GM18505 (cell line): Measurements from ENCODE around the gene ZNF622.
"Not testable (repeated sequence)": the region's sequence is repeated elsewhere in the genome, so short reads cannot be mapped to it uniquely, and the experiment has no call there.

Experiments
- ATAC-seq: cut with Tn5 transposase; IDR thresholded peaks from one replicate; pipeline ENCODE4 v1.9.1; 2021; ENCODE audit not compliant: unreplicated experiment
- POLR2A ChIP-seq: IDR thresholded peaks from 4 replicates; pipeline ENCODE4 v1.6.1; 2011; ENCODE audit warnings: borderline replicate concordance; ENCODE audit not compliant: insufficient read depth, insufficient read length; ENCODE audit errors: extremely low read depth

ZNF622 gene

DNA sequence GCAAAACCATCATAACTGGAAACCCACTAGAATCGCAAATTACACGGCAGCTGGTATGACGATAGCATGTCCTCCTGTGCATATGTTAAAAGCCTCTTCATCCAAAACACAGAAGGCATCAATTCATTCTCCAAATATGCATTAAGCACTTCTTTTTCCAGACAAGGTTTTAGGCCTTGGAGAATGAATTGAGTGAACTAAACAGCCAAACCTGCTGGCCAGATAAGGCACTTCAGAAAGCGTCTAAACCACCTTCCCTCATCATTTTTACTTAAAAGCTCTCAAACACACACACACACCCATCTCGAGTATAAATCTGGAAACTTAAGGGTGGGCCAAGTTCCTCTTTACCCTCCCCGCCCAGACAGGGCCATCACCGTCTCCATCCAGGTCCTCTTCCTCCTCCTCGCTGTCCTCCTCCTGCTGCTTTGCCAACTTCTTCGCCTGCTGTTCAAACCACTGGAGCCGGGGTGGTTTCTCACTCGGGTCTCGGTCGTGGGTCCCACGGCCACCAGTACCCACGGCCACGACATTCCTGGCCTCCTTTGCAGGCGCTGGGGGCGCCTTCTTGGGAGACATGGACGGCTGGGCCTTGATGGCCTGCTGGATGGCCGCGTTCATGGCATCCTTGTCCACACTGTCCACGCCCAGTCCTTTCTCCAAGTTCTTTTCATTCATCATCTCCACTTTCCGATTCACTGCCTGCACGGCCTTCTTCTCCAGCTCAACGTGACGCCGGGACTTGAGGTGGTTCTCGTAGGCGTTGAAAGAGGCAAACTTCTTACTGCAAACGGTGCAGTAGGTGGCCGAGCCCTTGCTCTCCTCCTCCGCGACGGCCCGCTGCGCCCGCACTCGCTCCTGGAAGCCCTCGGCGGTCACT, 696 bp downstream of the ZNF622 start:
- no peak for TF ChIP-seq POLR2A
- ATAC-seq, result no peak

DNA sequence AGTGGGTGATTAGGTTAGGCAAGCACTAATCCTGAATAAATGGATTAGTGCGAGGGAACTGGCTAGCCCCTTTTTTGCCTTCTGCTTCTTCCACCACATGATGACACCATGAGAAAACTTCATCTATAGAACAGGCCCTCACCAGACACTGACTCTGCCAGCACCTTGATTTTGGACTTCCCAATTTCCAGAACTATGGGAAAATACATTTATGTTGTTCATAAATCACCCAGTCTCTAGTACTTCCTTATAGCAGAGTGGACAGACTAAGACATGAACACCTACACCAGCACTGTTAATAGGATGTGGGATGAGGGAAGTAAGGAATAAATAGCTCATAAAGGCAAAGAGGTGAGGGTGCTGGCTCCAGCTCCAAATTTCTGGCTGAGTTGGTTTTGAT, 1.4 kb downstream of the ZNF622 start:
- no peak for TF ChIP-seq POLR2A
- ATAC-seq, result no peak

DNA sequence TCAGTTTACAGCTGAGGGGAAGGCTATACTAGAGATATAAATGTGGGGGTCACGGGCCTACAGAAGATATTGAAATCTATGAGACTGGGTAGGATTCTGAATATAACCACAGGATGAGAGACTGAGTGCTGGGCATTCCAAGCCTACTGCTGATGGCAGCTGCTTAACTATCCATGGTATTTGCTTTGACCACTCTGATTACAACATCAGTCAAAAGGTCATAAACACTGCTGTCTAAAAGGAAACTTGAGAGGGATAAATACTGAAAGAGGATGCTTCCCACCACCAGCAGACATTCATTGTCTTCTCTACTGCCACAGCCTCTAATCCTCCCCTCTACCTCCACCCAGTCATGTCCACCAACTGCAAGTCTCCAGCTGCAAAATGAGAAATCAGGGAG, 3.8 kb downstream of the ZNF622 start:
- TF ChIP-seq POLR2A, result no peak
- no peak for ATAC-seq

DNA sequence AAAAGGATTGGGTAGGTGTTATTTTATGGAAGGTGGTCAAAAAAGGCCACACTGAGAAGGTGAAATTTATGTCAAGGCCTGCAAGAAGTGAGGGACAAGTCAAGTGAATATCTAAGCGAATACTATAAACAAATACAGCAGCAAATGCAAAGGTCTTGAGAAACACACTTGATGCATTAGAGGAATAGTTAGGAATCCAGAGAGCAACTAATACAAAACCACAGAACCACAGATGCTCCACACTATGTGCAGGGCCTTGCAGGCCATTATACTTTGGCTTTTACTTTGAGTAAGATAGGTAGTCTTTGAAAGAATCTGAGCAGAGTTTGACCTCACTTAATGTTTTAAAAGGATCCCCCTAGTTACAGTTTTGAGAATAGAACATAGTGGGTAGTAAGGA, 4.6 kb downstream of the ZNF622 start:
- TF ChIP-seq POLR2A, result no peak
- ATAC-seq, result no peak

DNA sequence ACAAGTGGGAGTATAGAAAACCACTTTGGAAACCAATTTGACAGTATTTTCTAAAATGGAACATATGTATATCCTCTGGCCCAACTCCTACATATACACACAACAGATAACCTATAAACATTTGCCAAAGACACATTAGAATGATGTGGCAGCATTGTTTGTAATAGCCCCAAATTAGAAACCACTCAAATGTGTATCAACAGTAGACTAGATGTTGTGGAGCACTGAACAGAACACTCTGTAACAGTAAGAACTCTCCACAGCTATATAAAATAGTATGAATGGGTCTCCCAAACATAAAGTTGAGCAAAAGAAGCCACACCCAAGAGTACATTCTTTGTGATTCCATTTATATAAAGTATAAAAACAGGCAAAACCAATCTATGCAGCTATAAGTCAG, 6.1 kb downstream of the ZNF622 start:
- TF ChIP-seq POLR2A, result no peak
- no peak for ATAC-seq

DNA sequence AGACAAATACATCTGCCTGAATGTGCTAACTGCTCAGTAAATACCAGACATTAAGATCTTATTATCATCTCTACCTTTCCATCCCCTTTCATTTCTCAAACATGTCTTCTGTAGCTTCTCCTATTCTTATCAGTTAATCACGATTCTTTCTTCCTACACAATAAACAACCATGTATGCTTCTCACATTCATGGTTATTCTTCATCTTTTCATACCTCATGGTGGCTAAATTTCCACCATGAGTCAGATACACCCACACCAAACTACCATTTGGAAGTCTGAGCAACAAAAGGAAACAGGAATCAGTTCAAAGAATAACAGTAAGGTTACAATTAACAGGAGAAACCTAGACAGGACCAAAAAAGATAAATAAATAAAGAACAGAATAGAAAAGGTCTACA, 7.7 kb downstream of the ZNF622 start:
- no peak for ATAC-seq
- TF ChIP-seq POLR2A, result no peak

DNA sequence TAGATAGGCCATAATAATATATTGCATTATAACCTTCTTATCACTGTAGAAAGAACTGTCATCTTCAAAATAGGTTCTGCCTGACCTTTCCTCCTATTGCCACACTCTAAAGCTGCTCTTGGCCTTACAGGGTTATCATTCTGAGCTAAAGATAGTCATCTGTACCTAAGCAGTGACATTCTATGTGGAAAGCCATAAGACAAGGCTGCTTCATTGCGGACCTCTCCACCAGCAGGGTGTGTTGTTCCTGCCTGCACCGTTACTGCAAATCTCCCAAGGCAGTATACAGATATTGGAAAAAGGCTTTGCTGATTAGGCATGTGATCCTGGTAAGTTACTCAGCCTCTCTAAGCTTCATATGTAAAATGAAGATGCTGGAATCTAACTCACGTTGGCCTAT, 8.1 kb downstream of the ZNF622 start:
- no peak for TF ChIP-seq POLR2A

DNA sequence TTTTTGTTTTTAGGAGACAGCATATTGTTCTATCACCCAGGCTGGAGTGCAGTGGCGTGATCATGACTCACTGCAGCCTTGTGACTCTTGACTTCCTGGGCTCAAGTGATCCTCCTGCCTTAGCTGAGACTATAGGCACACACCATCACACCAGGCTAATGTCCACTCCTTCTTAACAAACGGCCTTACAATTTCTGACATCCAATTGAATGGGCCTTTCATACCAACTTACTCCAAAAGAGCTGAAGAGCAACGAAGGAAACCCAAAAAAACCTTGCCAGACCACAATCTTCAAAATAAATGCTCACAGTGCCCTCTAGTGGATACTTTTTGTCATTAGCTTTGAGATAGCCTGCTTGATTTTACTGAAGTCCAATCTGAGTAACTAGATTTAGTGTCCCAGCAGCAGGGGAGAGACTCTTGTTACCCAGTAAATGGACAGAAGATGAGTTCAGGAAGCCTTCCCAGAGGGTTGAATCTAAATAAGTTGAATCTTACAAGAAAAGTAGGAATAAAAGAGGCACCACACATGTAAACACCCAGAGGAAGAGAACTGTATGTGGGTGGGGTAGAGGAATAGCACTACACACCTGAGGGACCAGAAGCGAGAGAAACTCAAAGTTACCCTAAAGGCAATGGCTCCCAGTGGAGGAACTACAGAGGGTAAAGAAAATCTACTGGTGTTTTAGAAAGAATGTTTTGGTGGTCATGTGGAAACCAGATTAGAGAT, 9.3 kb downstream of the ZNF622 start:
- no peak for TF ChIP-seq POLR2A
- peak; percentile 65 for ATAC-seq

More for the DNA sequence above, 8.1 kb downstream of the ZNF622 start:
- ATAC-seq, result no peak

DNA sequence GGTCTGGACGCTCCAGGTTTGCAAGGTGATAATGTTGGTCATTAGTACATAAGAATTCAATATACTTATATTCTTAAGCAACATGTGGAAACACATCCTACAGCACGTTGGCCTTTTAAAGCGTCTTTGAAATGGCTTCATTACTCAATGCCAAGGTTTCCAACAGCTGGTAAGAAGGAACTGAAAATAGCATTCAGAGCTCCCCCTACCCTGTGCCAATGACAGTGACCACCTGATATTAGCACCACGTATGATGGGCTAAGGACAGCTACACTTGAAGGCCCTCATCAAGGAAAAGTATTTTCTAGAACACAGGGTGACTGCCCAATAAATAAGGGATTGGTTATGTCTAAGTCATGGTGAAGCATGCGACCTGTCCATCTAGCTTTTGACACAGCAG, 9.9 kb downstream of the ZNF622 start:
- no peak for TF ChIP-seq POLR2A
- no peak for ATAC-seq

DNA sequence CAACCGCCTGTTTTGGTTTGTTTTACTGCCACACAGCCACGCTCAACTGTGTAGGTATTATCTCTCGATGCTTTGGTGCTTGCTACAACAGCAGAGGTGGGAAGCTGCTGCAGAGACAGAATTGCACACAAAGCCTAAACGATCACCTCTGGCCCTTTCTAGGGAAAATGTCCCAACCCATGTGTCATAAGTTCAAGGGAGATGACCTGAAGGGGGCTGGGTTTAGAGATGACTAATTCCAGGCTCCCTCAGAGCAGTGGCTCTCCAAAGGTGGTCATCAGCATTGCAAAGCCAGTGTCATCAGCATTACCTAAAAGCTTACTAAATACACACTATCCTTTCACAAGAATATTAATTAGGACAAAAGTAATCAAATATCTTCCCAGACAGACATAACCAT, 10.9 kb downstream of the ZNF622 start:
- no peak for ATAC-seq

DNA sequence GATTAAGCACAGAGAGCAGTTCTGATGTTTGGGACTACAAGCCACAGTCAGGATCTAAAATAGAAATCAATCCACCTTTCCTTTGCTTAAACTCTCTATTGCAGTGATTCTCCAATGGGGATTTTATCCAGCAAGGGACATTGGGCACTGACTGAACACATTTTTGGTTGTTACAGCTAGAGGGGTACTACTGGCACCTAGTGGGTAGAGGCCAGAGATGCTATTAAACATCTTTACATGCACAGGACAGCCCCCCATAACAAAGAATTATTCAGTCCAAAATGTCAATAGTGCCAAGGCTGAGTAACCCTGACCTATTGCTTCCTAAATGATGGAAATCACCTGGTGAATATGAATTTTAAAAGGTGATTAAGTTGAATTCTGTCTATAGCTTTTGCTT, 12.0 kb downstream of the ZNF622 start:
- TF ChIP-seq POLR2A, result no peak
- ATAC-seq, result no peak

More for the DNA sequence above, 10.9 kb downstream of the ZNF622 start:
- TF ChIP-seq POLR2A, result no peak

DNA sequence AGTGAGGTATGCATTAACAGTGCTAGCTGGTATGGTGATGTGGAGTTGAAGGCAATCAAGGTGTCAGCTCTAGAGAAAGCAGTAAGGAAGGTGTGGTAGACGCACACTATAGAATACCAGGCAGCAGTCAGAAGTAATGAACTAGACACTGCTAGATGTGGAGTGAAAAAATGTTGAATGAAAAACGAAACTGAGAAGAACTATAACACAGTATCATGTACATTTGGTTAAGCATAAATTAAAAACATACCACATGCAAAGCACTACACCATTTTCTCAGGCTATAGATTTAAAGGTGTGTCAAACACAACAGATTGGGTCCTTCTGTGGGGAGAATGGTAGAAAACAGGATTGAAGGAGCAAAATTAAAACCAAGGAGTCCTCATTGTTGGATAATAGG, 15.4 kb downstream of the ZNF622 start:
- TF ChIP-seq POLR2A, result no peak
- no peak for ATAC-seq

DNA sequence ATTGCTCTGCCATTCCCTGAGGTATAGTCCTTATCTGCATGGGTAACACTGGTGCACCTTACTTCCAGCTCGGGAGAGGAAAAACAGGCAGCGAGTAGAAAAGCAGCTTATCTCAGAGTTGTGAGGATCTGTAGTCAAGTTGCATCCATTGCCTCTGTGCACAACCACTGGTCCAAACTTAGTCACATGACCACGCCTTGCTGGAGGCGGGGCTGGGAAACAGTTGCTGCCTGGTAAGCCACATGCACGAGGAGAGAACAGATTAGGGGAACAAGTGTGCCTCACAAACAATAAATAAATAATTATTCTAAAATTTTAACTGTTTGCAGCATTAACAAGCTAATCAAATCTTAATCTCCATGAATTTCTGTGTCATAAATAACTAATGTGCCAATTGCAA, 18.6 kb downstream of the ZNF622 start:
- TF ChIP-seq POLR2A, result no peak
- no peak for ATAC-seq

DNA sequence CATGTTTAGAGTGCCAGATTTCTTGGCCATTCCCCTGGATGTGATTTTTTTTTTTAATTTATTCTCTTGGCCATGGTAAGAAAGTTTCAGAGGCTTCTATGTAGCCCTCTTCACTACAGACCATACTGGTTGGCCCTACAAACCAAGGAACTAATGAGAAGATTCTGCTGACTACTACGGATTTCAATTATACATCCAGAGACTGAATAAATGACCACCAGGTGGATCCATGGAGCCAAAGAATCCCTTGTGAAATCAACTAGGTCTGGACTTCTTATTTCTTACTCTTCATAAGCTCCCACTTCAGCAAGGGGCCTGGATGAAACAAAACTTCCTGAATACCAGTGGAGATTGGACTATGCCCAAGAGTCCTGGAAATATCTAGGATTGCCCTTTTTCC, 27.6 kb downstream of the ZNF622 start:
- no peak for TF ChIP-seq POLR2A
- ATAC-seq, result no peak

DNA sequence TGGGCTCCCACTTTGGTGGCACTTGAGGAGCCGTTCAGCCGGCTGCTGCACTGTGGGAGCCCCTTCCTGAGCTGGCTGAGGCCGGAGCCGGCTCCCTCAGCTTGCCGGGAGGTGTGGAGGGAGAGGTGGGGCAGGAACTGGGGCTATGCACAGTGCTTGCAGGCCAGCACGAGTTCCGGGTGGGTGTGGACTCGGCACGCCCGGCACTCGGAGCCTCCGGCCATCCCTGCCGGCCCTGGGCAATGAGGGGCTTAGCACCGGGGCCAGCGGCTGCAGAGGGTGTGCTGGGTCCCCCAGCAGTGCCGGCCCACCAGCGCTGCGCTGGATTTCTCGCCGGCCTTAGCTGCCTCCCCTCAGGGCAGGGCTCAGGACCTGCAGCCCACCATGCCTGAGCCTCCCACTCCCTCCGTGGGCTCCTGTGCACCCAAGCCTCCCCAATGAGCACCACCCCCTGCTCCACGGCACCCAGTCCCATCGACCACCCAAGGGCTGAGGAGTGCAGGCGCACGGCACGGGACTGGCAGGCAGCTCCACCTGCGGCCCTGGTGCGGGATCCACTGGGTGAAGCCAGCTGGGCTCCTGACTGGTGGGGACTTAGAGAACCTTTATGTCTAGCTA, 29.4 kb downstream of the ZNF622 start:
- ATAC-seq, result not testable (repeated sequence)
